ENCODE data around the gene IL1RAPL2.

The IL1RAPL2 gene

DNA sequence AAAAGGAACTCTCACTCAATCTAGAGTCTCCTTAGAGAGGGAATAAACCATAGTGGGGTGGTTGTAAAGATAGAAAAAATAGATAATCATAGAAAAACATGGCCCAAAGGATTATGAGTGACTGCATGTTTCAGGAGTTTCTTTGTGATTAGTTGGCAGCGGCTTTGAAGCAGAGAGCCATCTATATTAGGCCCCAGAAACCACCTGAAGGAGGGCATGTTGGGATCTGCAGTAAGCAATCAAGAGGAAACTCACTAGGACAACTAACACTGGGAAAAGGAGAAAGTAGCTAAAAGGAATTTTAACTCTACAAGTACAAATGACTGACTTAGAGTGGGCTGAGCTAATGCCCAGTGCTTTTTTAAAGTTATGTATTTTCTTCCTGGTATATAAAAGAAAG, 987.1 kb downstream of the IL1RAPL2 start:
- Histone ChIP-seq H3K27me3 (ENCODE audit: control insufficient read depth, insufficient read depth, low read length) (no peaks in the 10 kb centered on the region), H3K9ac (ENCODE audit: low read depth, low read length) (no peak overlapping the region), H3K36me3 (ENCODE audit: control insufficient read depth, insufficient read depth, low read length) (no peaks in the 10 kb centered on the region), H3K4me3 (ENCODE audit: low read depth, low read length) (no peak overlapping the region), H3K9me3 (ENCODE audit: control insufficient read depth, insufficient read depth, low read length) (no peaks in the 10 kb centered on the region), H3K4me1 (ENCODE audit: control insufficient read depth, insufficient read depth, low read length) (no peaks in the 10 kb centered on the region)

DNA sequence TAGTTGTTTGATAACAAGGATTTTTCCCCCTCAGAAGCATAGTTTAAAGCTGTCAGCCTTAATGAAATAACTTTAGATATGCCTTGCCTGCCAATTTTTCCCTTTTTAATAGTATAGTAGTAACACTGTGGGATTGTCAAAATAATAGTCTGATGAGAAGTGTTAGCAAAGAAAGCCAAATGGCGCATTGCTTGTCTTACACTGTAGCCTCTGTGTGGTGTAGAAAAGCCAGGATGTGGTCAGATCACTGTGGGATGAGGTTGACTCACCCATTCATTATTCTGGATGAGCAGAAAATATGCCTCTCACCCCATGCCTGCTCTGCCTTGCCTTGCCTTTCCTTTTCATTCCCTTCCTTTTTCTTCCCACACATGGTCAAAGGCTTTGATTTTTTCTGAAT, 998.5 kb downstream of the IL1RAPL2 start:
- no peaks in the 10 kb centered on the region for H3K27me3 ChIP-seq (ENCODE audit: control insufficient read depth, insufficient read depth, low read length)

DNA sequence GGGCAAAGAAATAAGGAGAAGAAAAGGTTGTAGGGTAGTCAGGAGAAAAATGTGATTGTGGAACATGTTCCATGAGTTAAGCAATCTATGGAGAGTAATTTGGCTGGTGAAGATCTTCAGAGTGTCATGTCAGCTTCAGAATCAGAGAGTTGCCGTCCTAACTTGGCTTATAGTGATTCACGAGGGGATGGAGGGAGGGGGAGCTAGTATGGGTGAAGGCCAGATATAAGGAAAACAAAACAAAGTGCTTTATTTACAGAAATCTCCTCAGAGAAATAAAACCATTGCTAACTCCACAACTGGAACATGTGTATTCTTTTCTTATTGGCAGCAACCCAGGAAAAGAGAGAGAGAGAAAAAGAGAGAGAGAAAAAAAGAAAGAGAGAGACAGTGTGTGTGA, 999.9 kb downstream of the IL1RAPL2 start:
- Histone ChIP-seq H3K36me3 (ENCODE audit: control insufficient read depth, insufficient read depth, low read length) (no peaks in the 10 kb centered on the region), H3K4me1 (ENCODE audit: control insufficient read depth, insufficient read depth, low read length) (no peaks in the 10 kb centered on the region), H3K27me3 (ENCODE audit: control insufficient read depth, insufficient read depth, low read length) (no peaks in the 10 kb centered on the region), H3K4me3 (ENCODE audit: low read depth, low read length) (no peak overlapping the region), H3K9me3 (ENCODE audit: control insufficient read depth, insufficient read depth, low read length) (no peaks in the 10 kb centered on the region), H3K9ac (ENCODE audit: low read depth, low read length) (no peak overlapping the region)

More for the DNA sequence above, 998.5 kb downstream of the IL1RAPL2 start:
- Histone ChIP-seq H3K4me1 (ENCODE audit: control insufficient read depth, insufficient read depth, low read length) (no peaks in the 10 kb centered on the region), H3K4me3 (ENCODE audit: low read depth, low read length) (no peak overlapping the region), H3K9me3 (ENCODE audit: control insufficient read depth, insufficient read depth, low read length) (no peaks in the 10 kb centered on the region), H3K9ac (ENCODE audit: low read depth, low read length) (no peak overlapping the region), H3K36me3 (ENCODE audit: control insufficient read depth, insufficient read depth, low read length) (no peaks in the 10 kb centered on the region)

DNA sequence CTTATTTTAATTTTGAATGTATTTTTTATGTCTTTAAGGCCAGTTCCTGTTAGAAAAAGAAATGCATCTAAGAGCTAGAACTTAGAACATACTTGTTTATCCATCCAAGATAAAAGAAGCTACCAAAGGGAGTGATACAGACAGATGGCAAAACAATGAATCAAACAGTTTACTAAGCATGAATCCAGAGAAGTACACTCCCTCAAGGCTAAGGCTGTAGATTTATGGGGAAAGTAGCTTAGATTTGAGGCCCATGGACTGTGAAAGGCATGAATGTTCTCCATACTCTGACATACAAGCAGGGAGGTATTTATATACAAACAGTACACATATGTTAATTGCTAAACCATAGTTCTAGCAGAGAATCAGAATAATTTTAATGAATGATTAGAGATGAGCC, 1001.1 kb downstream of the IL1RAPL2 start:
- no peak overlapping the region for H3K9ac ChIP-seq (ENCODE audit: low read depth, low read length)
- H3K27me3 ChIP-seq (ENCODE audit: control insufficient read depth, insufficient read depth, low read length), result no peaks in the 10 kb centered on the region
- H3K4me3 ChIP-seq (ENCODE audit: low read depth, low read length), result no peak overlapping the region
- no peaks in the 10 kb centered on the region for H3K4me1 ChIP-seq (ENCODE audit: control insufficient read depth, insufficient read depth, low read length)
- no peaks in the 10 kb centered on the region for H3K9me3 ChIP-seq (ENCODE audit: control insufficient read depth, insufficient read depth, low read length)
- H3K36me3 ChIP-seq (ENCODE audit: control insufficient read depth, insufficient read depth, low read length), result no peaks in the 10 kb centered on the region

DNA sequence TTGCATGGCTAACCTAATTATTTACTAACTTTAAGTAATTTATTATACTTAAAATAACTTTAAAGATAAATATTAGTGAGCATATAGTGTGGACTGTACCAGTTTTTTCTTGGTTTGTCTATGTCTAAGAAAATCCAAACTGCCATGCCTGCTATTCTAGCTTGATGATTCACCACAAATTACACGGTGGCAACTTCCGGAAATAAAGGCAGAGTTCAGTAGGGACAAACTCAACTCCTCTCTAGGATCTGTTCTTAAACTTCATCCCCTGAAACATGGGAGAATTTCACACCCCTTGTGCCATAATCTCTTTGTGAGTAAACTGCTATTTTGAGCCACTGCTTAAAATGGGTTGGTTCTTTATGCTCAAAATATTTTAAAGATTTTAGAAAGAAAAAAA, 1042.7 kb downstream of the IL1RAPL2 start:
- Histone ChIP-seq H3K9me3 (ENCODE audit: control insufficient read depth, insufficient read depth, low read length) (no peaks in the 10 kb centered on the region), H3K36me3 (ENCODE audit: control insufficient read depth, insufficient read depth, low read length) (no peaks in the 10 kb centered on the region), H3K9ac (ENCODE audit: low read depth, low read length) (no peak overlapping the region), H3K4me1 (ENCODE audit: control insufficient read depth, insufficient read depth, low read length) (no peaks in the 10 kb centered on the region), H3K27me3 (ENCODE audit: control insufficient read depth, insufficient read depth, low read length) (no peaks in the 10 kb centered on the region), H3K4me3 (ENCODE audit: low read depth, low read length) (no peak overlapping the region)

DNA sequence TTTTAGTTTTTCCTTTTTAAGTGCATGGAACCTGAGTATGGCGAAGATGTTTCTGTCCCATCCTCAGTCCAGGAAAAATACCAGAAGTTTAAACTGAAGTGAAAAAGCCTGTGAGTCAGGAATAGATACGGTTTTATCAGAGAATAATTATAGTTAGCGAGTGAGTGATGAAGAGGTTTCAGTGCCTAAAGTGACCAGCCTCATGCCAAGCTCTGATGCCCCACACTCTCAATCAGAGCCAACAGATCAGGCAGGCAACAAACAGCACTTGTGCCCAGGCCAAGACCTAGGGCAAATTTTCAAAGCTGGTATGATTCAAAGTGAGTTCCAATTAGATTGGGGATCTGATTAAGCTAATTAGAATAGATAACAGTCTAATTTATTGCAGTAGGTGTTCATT, 1043.5 kb downstream of the IL1RAPL2 start:
- Histone ChIP-seq H3K36me3 (ENCODE audit: control insufficient read depth, insufficient read depth, low read length) (no peaks in the 10 kb centered on the region), H3K4me1 (ENCODE audit: control insufficient read depth, insufficient read depth, low read length) (no peaks in the 10 kb centered on the region), H3K27me3 (ENCODE audit: control insufficient read depth, insufficient read depth, low read length) (no peaks in the 10 kb centered on the region)

DNA sequence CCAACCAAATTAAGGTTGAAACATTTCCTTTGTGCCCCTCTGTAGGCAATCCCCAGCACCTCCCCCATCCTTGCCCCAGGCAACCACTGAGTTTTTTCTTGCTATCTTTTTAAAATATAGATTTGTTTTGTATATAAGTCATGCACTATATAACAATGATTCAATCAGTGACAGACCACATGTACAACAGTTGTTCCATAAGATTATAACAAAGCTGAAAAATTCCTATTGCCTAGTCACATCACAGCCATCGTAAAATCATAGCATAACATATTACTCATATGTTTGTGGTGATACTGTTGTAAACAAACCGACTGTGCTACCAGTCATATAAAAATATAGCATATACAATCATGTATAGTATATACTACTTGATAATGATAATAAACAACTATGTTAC, 1044.4 kb downstream of the IL1RAPL2 start:
- no peak overlapping the region for H3K4me3 ChIP-seq (ENCODE audit: low read depth, low read length)
- no peaks in the 10 kb centered on the region for H3K27me3 ChIP-seq (ENCODE audit: control insufficient read depth, insufficient read depth, low read length)
- H3K36me3 ChIP-seq (ENCODE audit: control insufficient read depth, insufficient read depth, low read length), result no peaks in the 10 kb centered on the region
- H3K9me3 ChIP-seq (ENCODE audit: control insufficient read depth, insufficient read depth, low read length), result no peaks in the 10 kb centered on the region
- H3K4me1 ChIP-seq (ENCODE audit: control insufficient read depth, insufficient read depth, low read length), result no peaks in the 10 kb centered on the region
- H3K9ac ChIP-seq (ENCODE audit: low read depth, low read length), result no peak overlapping the region

More for the DNA sequence above, 1043.5 kb downstream of the IL1RAPL2 start:
- no peak overlapping the region for H3K9ac ChIP-seq (ENCODE audit: low read depth, low read length)
- no peak overlapping the region for H3K4me3 ChIP-seq (ENCODE audit: low read depth, low read length)
- no peaks in the 10 kb centered on the region for H3K9me3 ChIP-seq (ENCODE audit: control insufficient read depth, insufficient read depth, low read length)

DNA sequence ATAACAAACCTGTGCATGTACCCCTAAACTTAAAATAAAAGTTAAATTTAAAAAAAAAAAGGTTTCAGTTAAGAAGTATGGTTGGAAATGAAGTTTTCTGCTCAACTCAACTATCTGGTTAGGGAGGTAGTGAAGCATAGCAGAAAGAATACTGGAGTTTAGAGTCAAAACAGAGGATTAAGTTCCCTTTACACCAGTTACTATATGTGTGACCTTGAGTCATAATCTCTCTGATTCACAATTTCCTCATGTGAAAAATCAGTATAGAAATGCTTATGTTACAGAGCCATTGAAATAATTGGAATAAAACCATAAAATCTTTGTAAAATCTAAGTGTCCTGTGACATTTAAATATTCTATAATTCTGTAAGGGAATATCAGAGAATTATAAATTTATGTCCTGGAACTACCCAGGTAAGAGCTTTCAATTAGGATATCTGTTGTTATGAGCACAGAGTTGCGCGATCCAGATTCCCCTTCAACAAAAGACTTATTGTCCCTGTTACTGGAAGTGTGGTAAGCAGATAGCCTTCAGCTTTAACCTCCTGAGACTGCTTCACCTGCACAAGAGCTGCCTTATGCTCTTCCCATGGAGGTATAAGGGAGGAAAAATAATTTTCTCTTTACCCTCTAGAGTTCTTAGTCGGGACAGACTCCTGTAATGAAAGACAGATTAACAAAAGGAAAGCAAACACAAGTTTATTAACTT, 1052.5 kb downstream of the IL1RAPL2 start:
- H3K9me3 ChIP-seq (ENCODE audit: control insufficient read depth, insufficient read depth, low read length), result no peaks in the 10 kb centered on the region

DNA sequence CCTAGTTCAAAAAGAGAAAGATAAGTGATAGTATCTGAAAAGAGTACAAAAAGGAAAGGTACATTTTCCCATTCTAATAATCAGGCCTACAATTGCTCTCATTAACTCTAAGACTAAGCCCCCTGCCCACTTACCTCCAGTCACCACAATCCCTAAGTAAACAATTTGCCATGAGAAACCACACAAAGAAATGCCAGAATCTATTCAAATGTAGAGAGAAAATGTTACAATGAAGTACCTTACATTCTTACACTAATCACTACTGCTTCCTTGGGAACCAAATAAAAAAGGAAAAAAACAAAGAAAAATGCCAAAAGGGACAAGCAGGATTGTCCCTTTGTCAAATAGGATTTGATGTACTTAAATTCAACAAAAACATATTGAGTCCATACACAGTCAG, 1068.2 kb downstream of the IL1RAPL2 start:
- H3K4me1 ChIP-seq (ENCODE audit: control insufficient read depth, insufficient read depth, low read length), result peaks cover 46% of the 10 kb centered on the region
- no peaks in the 10 kb centered on the region for H3K27me3 ChIP-seq (ENCODE audit: control insufficient read depth, insufficient read depth, low read length)
- H3K9ac ChIP-seq (ENCODE audit: low read depth, low read length), result no peak overlapping the region

More for the DNA sequence above, 1052.5 kb downstream of the IL1RAPL2 start:
- Histone ChIP-seq H3K27me3 (ENCODE audit: control insufficient read depth, insufficient read depth, low read length) (no peaks in the 10 kb centered on the region), H3K4me3 (ENCODE audit: low read depth, low read length) (no peak overlapping the region), H3K9ac (ENCODE audit: low read depth, low read length) (no peak overlapping the region), H3K4me1 (ENCODE audit: control insufficient read depth, insufficient read depth, low read length) (no peaks in the 10 kb centered on the region), H3K36me3 (ENCODE audit: control insufficient read depth, insufficient read depth, low read length) (no peaks in the 10 kb centered on the region)

DNA sequence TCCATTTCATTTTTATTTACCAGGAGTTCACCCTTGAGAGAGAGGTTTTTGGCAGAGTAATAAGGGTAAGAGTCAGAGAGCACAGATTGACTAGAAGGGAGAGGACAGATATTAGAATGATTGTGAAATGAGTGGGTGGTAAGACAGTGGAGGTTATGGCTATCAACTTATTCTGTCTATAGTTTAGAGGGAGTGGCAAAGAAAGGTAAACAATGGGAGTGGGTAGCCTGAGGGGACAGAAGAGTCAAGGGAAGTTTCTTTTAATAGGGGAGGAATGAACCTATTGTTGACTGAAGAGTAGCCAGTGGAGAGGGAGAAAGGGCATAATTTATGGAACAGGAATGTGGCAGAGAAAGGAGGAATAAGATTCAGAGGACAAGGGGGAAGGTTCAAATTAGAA, 1069.8 kb downstream of the IL1RAPL2 start:
- H3K9ac ChIP-seq (ENCODE audit: low read depth, low read length), result no peak overlapping the region
- H3K9me3 ChIP-seq (ENCODE audit: control insufficient read depth, insufficient read depth, low read length), result no peaks in the 10 kb centered on the region
- no peaks in the 10 kb centered on the region for H3K36me3 ChIP-seq (ENCODE audit: control insufficient read depth, insufficient read depth, low read length)
- no peaks in the 10 kb centered on the region for H3K27me3 ChIP-seq (ENCODE audit: control insufficient read depth, insufficient read depth, low read length)
- H3K4me3 ChIP-seq (ENCODE audit: low read depth, low read length), result no peak overlapping the region
- peaks cover 46% of the 10 kb centered on the region for H3K4me1 ChIP-seq (ENCODE audit: control insufficient read depth, insufficient read depth, low read length)

More for the DNA sequence above, 1068.2 kb downstream of the IL1RAPL2 start:
- no peaks in the 10 kb centered on the region for H3K36me3 ChIP-seq (ENCODE audit: control insufficient read depth, insufficient read depth, low read length)
- no peaks in the 10 kb centered on the region for H3K9me3 ChIP-seq (ENCODE audit: control insufficient read depth, insufficient read depth, low read length)
- no peak overlapping the region for H3K4me3 ChIP-seq (ENCODE audit: low read depth, low read length)

DNA sequence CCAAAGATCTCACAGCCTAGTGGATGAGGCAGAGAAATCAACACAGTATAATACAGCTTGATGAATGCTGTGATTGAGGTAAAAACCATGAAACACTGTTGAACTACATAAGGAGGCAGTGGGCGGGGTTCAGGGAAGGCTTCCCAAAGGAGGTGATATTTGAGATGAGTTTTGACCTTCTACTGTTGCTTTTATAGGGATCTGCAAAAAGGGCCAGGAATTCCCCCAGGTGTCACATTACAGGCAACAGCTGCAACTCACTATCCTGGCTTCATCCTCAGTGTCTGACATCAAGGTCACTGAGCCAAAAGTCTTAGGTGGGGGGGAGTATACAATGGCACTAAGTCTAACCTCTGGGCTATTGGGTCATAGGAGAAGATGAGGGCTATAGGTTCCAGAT, 1070.7 kb downstream of the IL1RAPL2 start:
- H3K27me3 ChIP-seq (ENCODE audit: control insufficient read depth, insufficient read depth, low read length), result no peaks in the 10 kb centered on the region
- H3K9me3 ChIP-seq (ENCODE audit: control insufficient read depth, insufficient read depth, low read length), result no peaks in the 10 kb centered on the region
- H3K4me3 ChIP-seq (ENCODE audit: low read depth, low read length), result no peak overlapping the region
- H3K4me1 ChIP-seq (ENCODE audit: control insufficient read depth, insufficient read depth, low read length), result peaks cover 46% of the 10 kb centered on the region
- H3K36me3 ChIP-seq (ENCODE audit: control insufficient read depth, insufficient read depth, low read length), result no peaks in the 10 kb centered on the region
- no peak overlapping the region for H3K9ac ChIP-seq (ENCODE audit: low read depth, low read length)

DNA sequence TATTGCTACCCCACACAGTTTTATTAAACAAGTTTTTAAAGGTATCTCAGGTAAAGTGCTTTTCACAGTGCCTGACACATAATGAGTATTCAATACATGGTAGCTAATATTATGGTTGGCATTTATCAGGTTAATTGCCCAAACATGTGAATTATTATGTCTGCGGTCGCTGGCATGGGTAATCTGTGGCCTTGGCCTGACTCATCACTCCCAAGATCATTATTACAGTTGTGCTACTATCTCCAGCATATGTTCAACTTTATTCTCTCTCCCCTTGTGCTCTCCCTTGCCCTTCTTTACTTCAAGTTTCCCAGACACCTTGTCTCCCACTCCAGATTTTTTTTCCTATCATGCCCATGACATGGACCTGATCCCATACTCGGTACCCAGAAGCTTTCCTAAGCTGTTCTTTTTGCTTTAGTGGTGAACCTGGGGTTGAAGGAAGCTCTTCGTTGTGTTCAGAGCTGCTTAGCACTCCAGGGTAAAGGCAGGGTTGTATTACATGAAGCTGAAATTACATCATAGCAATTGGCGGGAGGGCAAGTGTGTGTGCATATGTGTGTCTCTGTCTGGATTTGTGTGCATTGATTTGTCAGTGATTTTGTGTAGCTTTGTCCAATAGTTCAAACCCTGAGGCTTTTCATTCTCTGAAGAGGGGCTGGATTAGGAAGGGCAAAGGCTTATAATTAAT, 1079.8 kb downstream of the IL1RAPL2 start:
- Histone ChIP-seq H3K27me3 (ENCODE audit: control insufficient read depth, insufficient read depth, low read length) (no peaks in the 10 kb centered on the region), H3K4me3 (ENCODE audit: low read depth, low read length) (no peak overlapping the region), H3K36me3 (ENCODE audit: control insufficient read depth, insufficient read depth, low read length) (no peaks in the 10 kb centered on the region), H3K9ac (ENCODE audit: low read depth, low read length) (no peak overlapping the region), H3K9me3 (ENCODE audit: control insufficient read depth, insufficient read depth, low read length) (no peaks in the 10 kb centered on the region), H3K4me1 (ENCODE audit: control insufficient read depth, insufficient read depth, low read length) (peaks cover 7% of the 10 kb centered on the region)
